H9 (cell line): Measurements from ENCODE around the gene SPECC1L. TPM values are rescaled to one million over a fixed set of nuclear protein-coding genes. Genes with fewer than 3 reads are reported as not detected.

Experiments used
- DNase-seq: peaks from one replicate; pipeline ENCODE4 v3.0.0-alpha.2; 2017
- H2AFZ ChIP-seq: one replicate; pipeline ENCODE4 v1.6.1; 2013; ENCODE audit warnings: mild to moderate bottlenecking, low read length, control low read depth, moderate library complexity
- H2AK5ac ChIP-seq: 2 replicates; pipeline ENCODE4 v1.6.1; 2013; ENCODE audit warnings: low read length, control low read depth, mixed read lengths; ENCODE audit not compliant: insufficient read length
- H2BK120ac ChIP-seq: one replicate; pipeline ENCODE4 v1.6.1; 2013; ENCODE audit warnings: low read depth, mild to moderate bottlenecking, low read length, control low read depth, inconsistent platforms; ENCODE audit not compliant: poor library complexity, severe bottlenecking
- H2BK12ac ChIP-seq: 2 replicates; pipeline ENCODE4 v1.6.1; 2013; ENCODE audit warnings: low read length, control low read depth, mixed read lengths, low read depth; ENCODE audit not compliant: insufficient read length
- H2BK15ac ChIP-seq: 2 replicates; pipeline ENCODE4 v1.6.1; 2013; ENCODE audit warnings: low read depth, low read length, control low read depth
- H2BK20ac ChIP-seq: one replicate; pipeline ENCODE4 v1.6.1; 2013; ENCODE audit warnings: low read depth, mild to moderate bottlenecking, low read length, control low read depth, inconsistent platforms; ENCODE audit not compliant: poor library complexity, severe bottlenecking
- H2BK5ac ChIP-seq: 2 replicates; pipeline ENCODE4 v1.6.1; 2013; ENCODE audit warnings: low read length, control low read depth, mixed read lengths; ENCODE audit not compliant: insufficient read length
- H3K14ac ChIP-seq: 2 replicates; pipeline ENCODE4 v1.6.1; 2013; ENCODE audit warnings: low read length, control low read depth; ENCODE audit not compliant: insufficient read depth
- H3K18ac ChIP-seq: 2 replicates; pipeline ENCODE4 v1.6.1; 2013; ENCODE audit warnings: low read depth, mild to moderate bottlenecking, mixed read lengths, low read length, control low read depth; ENCODE audit not compliant: insufficient read length
- H3K23ac ChIP-seq: 2 replicates; pipeline ENCODE4 v1.6.1; 2013; ENCODE audit warnings: low read length, control low read depth, mixed read lengths, low read depth; ENCODE audit not compliant: insufficient read length
- H3K23me2 ChIP-seq: 2 replicates; pipeline ENCODE4 v1.6.1; 2013; ENCODE audit warnings: low read depth, mild to moderate bottlenecking, mixed read lengths, low read length, control low read depth; ENCODE audit not compliant: insufficient read length, poor library complexity, severe bottlenecking
- H3K27ac ChIP-seq: 2 replicates; pipeline ENCODE4 v1.5.1; 2013; ENCODE audit warnings: low read length, control low read depth, mixed read lengths, low read depth; ENCODE audit not compliant: insufficient read length
- H3K27me3 ChIP-seq: 2 replicates; pipeline ENCODE4 v1.6.1; 2013; ENCODE audit warnings: low read length, control low read depth, inconsistent platforms; ENCODE audit not compliant: insufficient read depth
- H3K4ac ChIP-seq: 2 replicates; pipeline ENCODE4 v1.6.1; 2013; ENCODE audit warnings: low read depth, mild to moderate bottlenecking, control low read depth, inconsistent platforms, low read length, moderate library complexity
- H3K4me1 ChIP-seq: 2 replicates; pipeline ENCODE4 v1.6.1; 2013; ENCODE audit warnings: low read length, control low read depth, inconsistent platforms; ENCODE audit not compliant: insufficient read depth
- H3K4me2 ChIP-seq: 2 replicates; pipeline ENCODE4 v1.6.1; 2013; ENCODE audit warnings: low read length, control low read depth, mixed read lengths; ENCODE audit not compliant: insufficient read length, insufficient read depth
- H3K56ac ChIP-seq: 2 replicates; pipeline ENCODE4 v1.6.1; 2013; ENCODE audit warnings: low read depth, mild to moderate bottlenecking, mixed read lengths, low read length, control low read depth; ENCODE audit not compliant: insufficient read length
- H3K79me1 ChIP-seq: 2 replicates; pipeline ENCODE4 v1.6.1; 2013; ENCODE audit warnings: low read depth, mild to moderate bottlenecking, moderate library complexity, low read length, control low read depth, inconsistent platforms; ENCODE audit not compliant: insufficient read depth, poor library complexity, severe bottlenecking
- H3K79me2 ChIP-seq: 2 replicates; pipeline ENCODE4 v1.6.1; 2013; ENCODE audit warnings: low read length, control low read depth, inconsistent platforms; ENCODE audit not compliant: insufficient read depth
- H3K9ac ChIP-seq: 2 replicates; pipeline ENCODE4 v1.6.1; 2013; ENCODE audit warnings: low read length, control low read depth, mixed read lengths; ENCODE audit not compliant: insufficient read length; ENCODE audit errors: extremely low read depth
- H3K9me3 ChIP-seq: one replicate; pipeline ENCODE4 v1.6.1; 2013; ENCODE audit warnings: low read depth, low read length, inconsistent platforms; ENCODE audit not compliant: control insufficient read depth
- H3T11ph ChIP-seq: one replicate; pipeline ENCODE4 v1.6.1; 2013; ENCODE audit warnings: mild to moderate bottlenecking, low read length, control low read depth, inconsistent platforms
- H4K20me1 ChIP-seq: one replicate; pipeline ENCODE4 v1.6.1; 2013; ENCODE audit not compliant: control insufficient read depth, insufficient read length, insufficient read depth
- H4K5ac ChIP-seq: 2 replicates; pipeline ENCODE4 v1.6.1; 2013; ENCODE audit warnings: low read depth, mild to moderate bottlenecking, mixed read lengths, low read length, control low read depth; ENCODE audit not compliant: insufficient read length
- H4K8ac ChIP-seq: replicated peaks from 2 replicates; pipeline ENCODE4 v1.6.1; 2013; ENCODE audit warnings: low read length, control low read depth, mixed read lengths, low read depth; ENCODE audit not compliant: insufficient read length
- H4K91ac ChIP-seq: 2 replicates; pipeline ENCODE4 v1.6.1; 2013; ENCODE audit warnings: low read depth, mild to moderate bottlenecking, moderate library complexity, mixed read lengths, low read length, control low read depth; ENCODE audit not compliant: insufficient read length
- H3K27ac Mint-ChIP-seq, 3 experiments: 2 replicates in 2 of 3; 3 replicates in 1 of 3; pipeline ENCODE4 v1.8.0; 2020 to 2021; ENCODE audit warnings: mixed read lengths in 3 of 3, mild to moderate bottlenecking in 1 of 3, moderate library complexity in 1 of 3
- H3K27me3 Mint-ChIP-seq: 2 replicates; pipeline ENCODE4 v1.8.0; 2021; ENCODE audit warnings: low read depth, mild to moderate bottlenecking, moderate library complexity, mixed read lengths
- H3K36me3 Mint-ChIP-seq, 3 experiments: 2 replicates in 2 of 3; 3 replicates in 1 of 3; pipeline ENCODE4 v1.8.0; 2020 to 2021; ENCODE audit warnings: low read depth in 3 of 3, mixed read lengths in 3 of 3; ENCODE audit not compliant: insufficient read depth in 1 of 3
- H3K4me1 Mint-ChIP-seq, 2 experiments: 2 replicates each; pipeline ENCODE4 v1.8.0; 2020; ENCODE audit warnings: mixed read lengths in 2 of 2
- H3K4me3 Mint-ChIP-seq, 2 experiments: 2 replicates in 1 of 2; 3 replicates in 1 of 2; pipeline ENCODE4 v1.8.0; 2020 to 2021; ENCODE audit warnings: mild to moderate bottlenecking in 2 of 2, mixed read lengths in 2 of 2, moderate library complexity in 1 of 2
- H3K9me3 Mint-ChIP-seq, 2 experiments: 2 replicates in 1 of 2; 3 replicates in 1 of 2; pipeline ENCODE4 v1.8.0; 2020; ENCODE audit warnings: mild to moderate bottlenecking in 2 of 2, mixed read lengths in 2 of 2, moderate library complexity in 1 of 2
- WGBS: extraction: QIAGEN DNeasy Blood & Tissue Kit; methylation state at CpG from one replicate; pipeline ENCODE4 v1.1.7; 2013; ENCODE audit warnings: missing lambda C conversion rate, low lambda C conversion rate, mixed read lengths; ENCODE audit not compliant: insufficient read length; ENCODE audit errors: extremely low coverage; 5-methylcytosine and 5-hydroxymethylcytosine counted together
- total RNA-seq: library from RNA; stranded (reverse); gene quantifications from 2 replicates; pipeline ENCODE4 v1.2.1, GENCODE V29; 2021
- TF ChIP-seq, protein P1 (sequence below): fragments of 200-600 bp; sonication (generic); conservative IDR thresholded peaks from 3 replicates; pipeline ENCODE4 v1.8.0; 2021; ENCODE audit warnings: antibody characterized with exemption, mild to moderate bottlenecking

SPECC1L gene
- total RNA-seq, 1 experiment from 2014 or later = 57.1 TPM

DNA sequence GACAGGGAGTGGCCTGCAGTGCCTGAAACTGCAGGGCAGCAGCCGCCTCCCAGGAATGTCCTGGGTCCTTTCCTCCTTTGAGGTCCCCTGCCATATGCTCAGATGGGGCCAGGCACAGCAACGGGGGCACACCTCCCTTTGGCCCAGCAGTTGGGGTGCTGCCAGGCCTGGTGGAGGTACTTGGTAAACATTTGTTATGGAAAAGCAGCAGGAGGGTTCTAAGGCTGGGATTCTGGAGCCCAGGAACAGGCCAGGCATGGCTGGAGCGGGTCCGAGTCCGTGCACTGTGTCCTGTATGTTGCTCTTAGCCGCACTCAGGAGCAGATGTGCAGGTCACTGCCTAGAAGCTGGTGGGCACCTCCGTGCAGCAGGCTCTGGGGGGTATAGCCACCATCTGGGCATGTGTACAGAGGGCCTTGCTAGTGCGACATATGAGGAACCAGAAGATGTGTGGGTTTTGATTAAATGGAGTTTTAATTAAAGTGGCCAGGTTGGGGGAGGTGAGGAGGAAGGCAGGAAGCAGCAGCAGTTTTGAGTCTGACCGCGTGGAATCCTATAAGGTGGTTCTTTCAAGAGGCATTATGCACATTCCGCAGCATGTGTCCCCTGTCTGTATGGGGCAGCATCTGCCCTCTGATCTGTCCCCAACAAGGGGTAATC is 158.2 kb downstream of the SPECC1L start:
- no peaks in the 10 kb centered on the region; a peak in 1 of 7 replicates for H3K36me3 Mint-ChIP-seq
- H3K18ac ChIP-seq = no peak overlapping the region
- H3K79me2 ChIP-seq = no peaks in the 10 kb centered on the region
- no peak overlapping the region for H2AFZ ChIP-seq
- no CpG with 5 or more reads among the region's 11 CpGs for WGBS
- no peaks in the 10 kb centered on the region for H3K79me1 ChIP-seq
- no peak overlapping the region for H3K27ac ChIP-seq
- H3K27ac Mint-ChIP-seq = peak overlapping the region in 1 of 3 experiments; percentile 5; a peak in 1 of 7 replicates
- no peak overlapping the region for H2BK120ac ChIP-seq
- no peaks in the 10 kb centered on the region for H3K9me3 Mint-ChIP-seq
- H4K8ac ChIP-seq = no peak overlapping the region
- H3K27me3 Mint-ChIP-seq = peaks cover 24% of the 10 kb centered on the region
- H4K20me1 ChIP-seq = peaks cover 2% of the 10 kb centered on the region
- H3K14ac ChIP-seq = no peak overlapping the region
- no peak overlapping the region for H4K91ac ChIP-seq
- no peak for DNase-seq
- H3K27me3 ChIP-seq = no peaks in the 10 kb centered on the region; the same call in 1 of the 2 replicates
- H3K9me3 ChIP-seq = no peaks in the 10 kb centered on the region
- TF ChIP-seq, protein P1, sequence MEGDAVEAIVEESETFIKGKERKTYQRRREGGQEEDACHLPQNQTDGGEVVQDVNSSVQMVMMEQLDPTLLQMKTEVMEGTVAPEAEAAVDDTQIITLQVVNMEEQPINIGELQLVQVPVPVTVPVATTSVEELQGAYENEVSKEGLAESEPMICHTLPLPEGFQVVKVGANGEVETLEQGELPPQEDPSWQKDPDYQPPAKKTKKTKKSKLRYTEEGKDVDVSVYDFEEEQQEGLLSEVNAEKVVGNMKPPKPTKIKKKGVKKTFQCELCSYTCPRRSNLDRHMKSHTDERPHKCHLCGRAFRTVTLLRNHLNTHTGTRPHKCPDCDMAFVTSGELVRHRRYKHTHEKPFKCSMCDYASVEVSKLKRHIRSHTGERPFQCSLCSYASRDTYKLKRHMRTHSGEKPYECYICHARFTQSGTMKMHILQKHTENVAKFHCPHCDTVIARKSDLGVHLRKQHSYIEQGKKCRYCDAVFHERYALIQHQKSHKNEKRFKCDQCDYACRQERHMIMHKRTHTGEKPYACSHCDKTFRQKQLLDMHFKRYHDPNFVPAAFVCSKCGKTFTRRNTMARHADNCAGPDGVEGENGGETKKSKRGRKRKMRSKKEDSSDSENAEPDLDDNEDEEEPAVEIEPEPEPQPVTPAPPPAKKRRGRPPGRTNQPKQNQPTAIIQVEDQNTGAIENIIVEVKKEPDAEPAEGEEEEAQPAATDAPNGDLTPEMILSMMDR = no peak
- no peak overlapping the region for H3K4ac ChIP-seq
- no peak overlapping the region for H3K4me2 ChIP-seq
- no peak overlapping the region for H3K56ac ChIP-seq
- 0 out of 2 replicates have a peak, but pooled peaks cover 5% of the 10 kb centered on the region for H3K4me1 ChIP-seq
- H3T11ph ChIP-seq = no peak overlapping the region
- no peak overlapping the region for H2AK5ac ChIP-seq
- H2BK15ac ChIP-seq = no peak overlapping the region
- H2BK5ac ChIP-seq = no peak overlapping the region
- no peak overlapping the region for H3K4me3 Mint-ChIP-seq
- H2BK20ac ChIP-seq = no peak overlapping the region
- H3K23me2 ChIP-seq = peaks cover 7% of the 10 kb centered on the region
- H2BK12ac ChIP-seq = no peak overlapping the region
- no peak overlapping the region for H4K5ac ChIP-seq
- peaks cover 13 to 28% of the 10 kb centered on the region in 2 experiments for H3K4me1 Mint-ChIP-seq
- no peak overlapping the region for H3K23ac ChIP-seq
- no peak overlapping the region for H3K9ac ChIP-seq
